T-helper 1 cell treated with Interleukin-12 subunit alpha and Interleukin-12 subunit beta and Interleukin-4 antibody, amounts not matched to agents 30 μg/mL and 1 μg/mL, for 36 hours (primary cell): ENCODE data around the gene ROBO3.

Experiments
- H3K27ac Mint-ChIP-seq: one replicate; pipeline ENCODE4 v1.8.0; 2021; ENCODE audit warnings: mild to moderate bottlenecking, mixed read lengths
- H3K27me3 Mint-ChIP-seq: one replicate; pipeline ENCODE4 v1.8.0; 2021; ENCODE audit warnings: low read depth, mixed read lengths
- H3K36me3 Mint-ChIP-seq: one replicate; pipeline ENCODE4 v1.8.0; 2021; ENCODE audit warnings: low read depth, mixed read lengths
- H3K4me1 Mint-ChIP-seq: one replicate; pipeline ENCODE4 v1.8.0; 2021; ENCODE audit warnings: low read depth, mixed read lengths
- H3K4me3 Mint-ChIP-seq: one replicate; pipeline ENCODE4 v1.8.0; 2021; ENCODE audit warnings: mild to moderate bottlenecking, moderate library complexity, mixed read lengths
- H3K9me3 Mint-ChIP-seq: one replicate; pipeline ENCODE4 v1.8.0; 2021; ENCODE audit warnings: mixed read lengths

The ROBO3 gene

DNA sequence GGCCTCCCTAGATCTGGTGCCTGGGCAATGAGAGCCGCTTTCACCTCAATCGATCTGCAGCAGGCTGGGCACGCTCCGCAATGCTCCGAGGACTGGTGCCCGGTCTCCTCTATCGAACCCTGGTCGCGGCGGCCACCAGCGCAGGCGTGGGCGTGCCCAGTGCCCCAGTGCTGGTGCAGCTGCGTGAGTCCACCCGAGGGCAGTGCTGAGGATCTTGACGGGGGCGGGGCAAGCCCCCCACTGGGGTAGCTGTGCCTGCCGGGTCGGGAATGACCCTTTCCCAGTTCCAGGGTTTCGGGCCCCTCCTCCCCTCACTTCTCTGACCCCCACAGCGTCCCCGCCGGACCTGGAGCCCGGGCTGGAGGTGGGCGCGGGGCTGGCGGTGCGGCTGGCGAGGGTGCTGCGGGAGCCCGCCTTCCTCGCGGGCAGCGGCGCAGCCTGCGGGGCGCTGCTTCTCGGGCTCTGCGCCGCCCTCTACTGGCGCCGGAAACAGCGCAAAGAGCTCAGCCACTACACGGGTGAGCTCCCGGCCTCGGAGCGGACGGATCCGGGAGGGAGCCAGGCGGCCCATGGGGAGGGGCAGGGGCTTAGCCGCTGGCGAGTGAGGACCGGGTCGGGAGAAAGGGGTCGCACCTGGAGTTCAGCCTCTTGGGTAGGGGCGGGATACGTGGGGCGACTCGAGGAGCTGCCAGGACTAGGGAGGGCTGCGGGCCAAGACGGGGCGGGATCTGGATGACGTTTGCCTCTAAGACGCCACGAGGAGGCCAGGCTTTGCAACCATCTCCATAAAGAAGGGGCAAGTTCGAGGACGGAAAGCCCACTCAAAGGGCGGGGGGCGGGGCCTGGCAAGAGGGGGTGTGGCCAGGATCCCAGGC is 10.9 kb downstream of the ROBO3 start:
- Mint-ChIP-seq H3K36me3 (no peaks in the 10 kb centered on the region), H3K27me3 (peaks cover 45% of the 10 kb centered on the region), H3K4me1 (peaks cover 11% of the 10 kb centered on the region), H3K4me3 (peak overlapping the region; percentile 82), H3K9me3 (no peaks in the 10 kb centered on the region), H3K27ac (peak overlapping the region; percentile 65)

DNA sequence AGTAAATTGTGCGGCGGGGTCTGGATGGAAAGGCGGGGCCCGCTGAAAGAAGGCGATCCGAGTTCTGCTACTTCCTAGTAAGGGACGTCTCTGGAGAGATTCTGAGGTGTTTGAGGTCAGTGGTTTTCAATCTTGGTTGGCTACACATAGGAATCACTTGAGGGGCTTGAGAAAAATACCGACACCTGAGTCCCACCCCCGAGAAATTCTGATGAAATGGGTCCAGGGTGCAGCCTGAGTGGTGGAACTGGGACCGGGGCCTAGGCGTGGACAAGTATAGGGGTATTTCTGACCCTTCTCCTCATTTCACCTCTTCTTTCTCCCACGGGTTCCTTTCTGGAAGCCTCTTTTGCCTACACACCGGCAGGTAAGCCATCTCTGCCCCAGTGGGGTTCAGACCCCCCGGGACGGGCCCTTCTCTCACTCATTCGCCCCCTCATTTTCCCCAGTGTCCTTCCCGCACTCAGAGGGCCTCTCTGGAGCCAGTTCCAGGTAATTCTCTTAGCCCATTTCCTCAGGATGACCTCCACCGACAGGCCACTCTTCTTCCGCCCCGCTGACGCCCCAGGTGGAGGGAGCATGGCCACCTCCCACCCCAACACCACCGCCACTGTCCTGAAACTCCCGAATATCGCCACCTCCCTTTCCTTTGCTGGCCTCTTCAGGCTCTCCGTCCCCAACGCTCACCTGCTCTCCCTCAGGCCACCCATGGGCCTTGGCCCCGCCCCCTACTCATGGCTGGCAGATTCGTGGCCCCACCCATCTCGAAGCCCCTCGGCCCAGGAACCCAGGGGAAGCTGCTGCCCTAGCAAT is 11.8 kb downstream of the ROBO3 start:
- H3K9me3 Mint-ChIP-seq = no peaks in the 10 kb centered on the region
- peak overlapping the region; percentile 36 for H3K27ac Mint-ChIP-seq
- peaks cover 37% of the 10 kb centered on the region for H3K27me3 Mint-ChIP-seq
- peaks cover 11% of the 10 kb centered on the region for H3K4me1 Mint-ChIP-seq
- H3K36me3 Mint-ChIP-seq = no peaks in the 10 kb centered on the region
- peak overlapping the region; percentile 82 for H3K4me3 Mint-ChIP-seq

DNA sequence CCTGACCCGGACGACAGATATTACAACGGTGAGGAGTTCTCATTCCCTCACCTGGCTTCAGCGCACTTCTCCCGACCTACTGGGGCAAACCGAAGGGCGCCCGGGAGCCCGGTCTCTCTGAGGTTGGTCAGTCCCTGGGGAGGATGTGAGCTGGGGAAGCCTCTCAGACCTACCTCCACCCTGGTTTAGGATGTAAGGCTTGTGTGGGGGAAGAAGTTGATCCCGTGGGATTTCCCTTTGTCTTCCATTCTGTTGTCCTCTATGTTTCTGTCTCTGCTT is 12.3 kb downstream of the ROBO3 start:
- H3K4me1 Mint-ChIP-seq = peaks cover 11% of the 10 kb centered on the region
- H3K9me3 Mint-ChIP-seq = no peaks in the 10 kb centered on the region
- peak overlapping the region; percentile 82 for H3K4me3 Mint-ChIP-seq
- H3K27ac Mint-ChIP-seq = peak overlapping the region; percentile 36
- no peaks in the 10 kb centered on the region for H3K36me3 Mint-ChIP-seq
- peaks cover 31% of the 10 kb centered on the region for H3K27me3 Mint-ChIP-seq

- Mint-ChIP-seq H3K9me3 (no peaks in the 10 kb centered on the region), H3K36me3 (no peaks in the 10 kb centered on the region), H3K27ac (no peak overlapping the region), H3K4me3 (no peak overlapping the region), H3K27me3 (peaks cover 25% of the 10 kb centered on the region), H3K4me1 (peaks cover 15% of the 10 kb centered on the region)
Observed at GRCh38 chr11:124877910-124878758, 12.9 kb downstream of the ROBO3 start.

- Mint-ChIP-seq H3K27ac (no peak overlapping the region), H3K4me1 (peaks cover 15% of the 10 kb centered on the region), H3K4me3 (no peak overlapping the region), H3K9me3 (no peaks in the 10 kb centered on the region), H3K27me3 (peaks cover 18% of the 10 kb centered on the region), H3K36me3 (no peaks in the 10 kb centered on the region)
Observed at GRCh38 chr11:124878759-124879492, 13.7 kb downstream of the ROBO3 start.

- H3K4me1 Mint-ChIP-seq = peaks cover 15% of the 10 kb centered on the region
- no peak overlapping the region for H3K4me3 Mint-ChIP-seq
Observed at GRCh38 chr11:124879493-124880289, 14.5 kb downstream of the ROBO3 start.

DNA sequence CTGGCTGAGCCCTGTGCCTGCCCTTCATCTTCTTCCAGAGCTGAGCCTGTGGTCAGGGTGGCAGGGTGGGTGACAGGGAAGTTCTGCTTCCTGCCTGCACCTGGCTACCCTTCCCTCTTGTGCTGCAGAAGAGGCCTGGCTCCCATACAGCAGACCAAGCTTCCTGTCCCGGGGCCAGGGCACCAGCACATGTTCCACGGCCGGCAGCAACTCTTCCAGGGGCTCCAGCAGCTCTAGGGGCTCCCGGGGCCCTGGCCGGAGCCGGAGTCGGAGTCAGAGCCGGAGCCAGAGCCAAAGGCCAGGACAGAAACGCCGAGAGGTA is 15.0 kb downstream of the ROBO3 start:
- H3K4me3 Mint-ChIP-seq = no peak overlapping the region
- no peaks in the 10 kb centered on the region for H3K36me3 Mint-ChIP-seq
- H3K27ac Mint-ChIP-seq = no peak overlapping the region
- no peaks in the 10 kb centered on the region for H3K9me3 Mint-ChIP-seq
- H3K4me1 Mint-ChIP-seq = peaks cover 15% of the 10 kb centered on the region
- H3K27me3 Mint-ChIP-seq = peaks cover 6% of the 10 kb centered on the region

More at GRCh38 chr11:124879493-124880289, 14.5 kb downstream of the ROBO3 start:
- Mint-ChIP-seq H3K36me3 (no peaks in the 10 kb centered on the region), H3K27me3 (peaks cover 12% of the 10 kb centered on the region), H3K9me3 (no peaks in the 10 kb centered on the region), H3K27ac (no peak overlapping the region)

GRCh38 chr11:124880958-124881357 is 15.7 kb downstream of the ROBO3 start:
- Mint-ChIP-seq H3K27me3 (peaks cover 3% of the 10 kb centered on the region), H3K36me3 (no peaks in the 10 kb centered on the region), H3K4me1 (peaks cover 11% of the 10 kb centered on the region), H3K4me3 (no peak overlapping the region), H3K27ac (no peak overlapping the region), H3K9me3 (no peaks in the 10 kb centered on the region)

GRCh38 chr11:124882339-124883071 is 17.3 kb downstream of the ROBO3 start:
- Mint-ChIP-seq H3K27me3 (peaks cover 6% of the 10 kb centered on the region), H3K9me3 (no peaks in the 10 kb centered on the region), H3K36me3 (no peaks in the 10 kb centered on the region), H3K4me3 (no peak overlapping the region), H3K27ac (no peak overlapping the region), H3K4me1 (peaks cover 3% of the 10 kb centered on the region)

- no peak overlapping the region for H3K27ac Mint-ChIP-seq
Observed at GRCh38 chr11:124884340-124884739, 19.1 kb downstream of the ROBO3 start.

GRCh38 chr11:124884869-124885479 is 19.7 kb downstream of the ROBO3 start:
- Mint-ChIP-seq H3K4me1 (peaks cover 3% of the 10 kb centered on the region), H3K27me3 (peaks cover 17% of the 10 kb centered on the region), H3K27ac (no peak overlapping the region), H3K9me3 (no peaks in the 10 kb centered on the region), H3K4me3 (no peak overlapping the region), H3K36me3 (no peaks in the 10 kb centered on the region)

More at GRCh38 chr11:124884340-124884739, 19.1 kb downstream of the ROBO3 start:
- no peaks in the 10 kb centered on the region for H3K36me3 Mint-ChIP-seq
- H3K4me3 Mint-ChIP-seq = no peak overlapping the region
- H3K4me1 Mint-ChIP-seq = peaks cover 3% of the 10 kb centered on the region
- H3K27me3 Mint-ChIP-seq = peaks cover 13% of the 10 kb centered on the region
- no peaks in the 10 kb centered on the region for H3K9me3 Mint-ChIP-seq

DNA sequence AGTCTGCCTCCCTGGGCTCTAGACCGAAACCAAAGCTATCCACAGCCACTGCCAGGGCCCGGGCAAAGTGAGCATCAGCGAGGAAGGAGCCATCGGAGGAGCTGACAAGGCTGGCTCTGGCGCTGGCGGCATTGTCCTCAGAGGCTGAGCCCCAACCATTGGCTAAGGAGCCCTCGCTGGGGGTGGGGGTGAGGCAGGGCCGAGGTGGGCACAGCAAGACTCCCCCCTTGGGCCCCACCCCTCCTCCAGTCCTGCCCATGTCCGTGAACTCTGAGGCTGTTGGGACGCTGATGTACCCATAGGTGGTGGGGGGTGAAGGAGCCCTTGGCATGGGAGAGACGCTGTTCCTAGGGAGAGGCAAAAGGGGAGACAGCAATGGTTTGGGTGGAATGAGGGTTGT is 21.2 kb downstream of the ROBO3 start:
- Mint-ChIP-seq H3K4me3 (no peak overlapping the region), H3K4me1 (peaks cover 3% of the 10 kb centered on the region), H3K27ac (no peak overlapping the region), H3K36me3 (no peaks in the 10 kb centered on the region), H3K27me3 (peaks cover 17% of the 10 kb centered on the region), H3K9me3 (no peaks in the 10 kb centered on the region)
